A673 (cell line): ENCODE measurements around the gene FRAS1.

Experiments used
- CTCF ChIP-seq: fragments of 300-800, 200-600 bp; sonication (generic); conservative IDR thresholded peaks from 2 replicates; pipeline ENCODE4 v1.5.1; 2017; ENCODE audit warnings: low read depth, mild to moderate bottlenecking, antibody characterized with exemption, low read length, moderate library complexity, mixed read lengths
- EZH2 ChIP-seq: fragments of 200-600 bp; sonication (generic); IDR thresholded peaks from 2 replicates; pipeline ENCODE4 v1.6.1; 2017; ENCODE audit warnings: borderline replicate concordance, low read depth, mild to moderate bottlenecking, mixed read lengths, antibody characterized with exemption, low read length; ENCODE audit not compliant: poor library complexity, severe bottlenecking

- TF ChIP-seq CTCF (no peak), EZH2 (no peak)
Observed at GRCh38 chr4:78519962-78520361, 462.8 kb downstream of the FRAS1 start.
